Astrocyte of the cerebellum (primary cell): ENCODE measurements around the gene SUCLG1.

ENCODE experiments used
- DNase-seq: peaks from one replicate; pipeline ENCODE4 v3.0.0-alpha.2; 2011; ENCODE audit warnings: low read depth
- H3K4me3 ChIP-seq: 2 replicates; pipeline ENCODE4 v1.5.1; 2011; ENCODE audit warnings: mild to moderate bottlenecking, low read depth, low read length, moderate library complexity
- CTCF ChIP-seq: IDR thresholded peaks from 2 replicates; pipeline ENCODE4 v1.5.1; 2012; ENCODE audit warnings: low read length, low read depth, moderate library complexity, mild to moderate bottlenecking; ENCODE audit errors: missing control alignments
- in situ Hi-C: cut with HindIII; loops from 2 replicates; pipeline ENCODE4 v1.10.0; 2017; ENCODE audit warnings: low sequenced_read_pairs

Gene SUCLG1

GRCh38 chr2:84456156-84456555 lies 2.9 kb downstream of the SUCLG1 start:
- in situ Hi-C loops = no loop called here
- DNase-seq = no peak
- no peak overlapping the region for H3K4me3 ChIP-seq
- no peak for TF ChIP-seq CTCF

- no peak for TF ChIP-seq CTCF
- in situ Hi-C loops = no loop called here
- no peak overlapping the region for H3K4me3 ChIP-seq
- no peak for DNase-seq
Measured at GRCh38 chr2:84454581-84454980, 4.5 kb downstream of the SUCLG1 start.

GRCh38 chr2:84452624-84453023 lies 6.5 kb downstream of the SUCLG1 start:
- in situ Hi-C loops = no loop called here
- no peak overlapping the region for H3K4me3 ChIP-seq
- DNase-seq = no peak
- TF ChIP-seq CTCF = no peak

- DNase-seq = no peak
- no peak overlapping the region for H3K4me3 ChIP-seq
- in situ Hi-C loops = no loop called here
- TF ChIP-seq CTCF = no peak
Measured at GRCh38 chr2:84451579-84451978, 7.5 kb downstream of the SUCLG1 start.

- H3K4me3 ChIP-seq = no peak overlapping the region
- in situ Hi-C loops = no loop called here
- TF ChIP-seq CTCF = no peak
- no peak for DNase-seq
Measured at GRCh38 chr2:84450288-84451227, 8.5 kb downstream of the SUCLG1 start.

- no peak for DNase-seq
Measured at GRCh38 chr2:84449711-84450110, 9.4 kb downstream of the SUCLG1 start.

More at GRCh38 chr2:84449711-84450110, 9.4 kb downstream of the SUCLG1 start:
- H3K4me3 ChIP-seq = no peak overlapping the region
- no peak for TF ChIP-seq CTCF
- in situ Hi-C loops = no loop called here
